Fibroblast of mammary gland (primary cell): ENCODE measurements around the gene ILF2.
A peak's percentile ranks its signal among the peaks of the same experiment; 100 is the strongest.

ENCODE experiments used
- DNase-seq: peaks from one replicate; pipeline ENCODE4 v3.0.0-alpha.2; 2010; ENCODE audit warnings: low read depth
- H3K4me3 ChIP-seq: 2 replicates; pipeline ENCODE4 v1.5.1; 2011; ENCODE audit warnings: low read depth, mild to moderate bottlenecking, low read length, moderate library complexity; ENCODE audit not compliant: control insufficient read depth
- TF ChIP-seq, protein P1 (sequence below): conservative IDR thresholded peaks from 2 replicates; pipeline ENCODE4 v1.5.1; 2011; ENCODE audit warnings: low read depth, low read length, inconsistent platforms; ENCODE audit not compliant: control insufficient read depth, insufficient read depth

ILF2 gene

GRCh38 chr1:153659175-153659534, 11.6 kb downstream of the ILF2 start:
- DNase-seq = no peak
- TF ChIP-seq, protein P1, sequence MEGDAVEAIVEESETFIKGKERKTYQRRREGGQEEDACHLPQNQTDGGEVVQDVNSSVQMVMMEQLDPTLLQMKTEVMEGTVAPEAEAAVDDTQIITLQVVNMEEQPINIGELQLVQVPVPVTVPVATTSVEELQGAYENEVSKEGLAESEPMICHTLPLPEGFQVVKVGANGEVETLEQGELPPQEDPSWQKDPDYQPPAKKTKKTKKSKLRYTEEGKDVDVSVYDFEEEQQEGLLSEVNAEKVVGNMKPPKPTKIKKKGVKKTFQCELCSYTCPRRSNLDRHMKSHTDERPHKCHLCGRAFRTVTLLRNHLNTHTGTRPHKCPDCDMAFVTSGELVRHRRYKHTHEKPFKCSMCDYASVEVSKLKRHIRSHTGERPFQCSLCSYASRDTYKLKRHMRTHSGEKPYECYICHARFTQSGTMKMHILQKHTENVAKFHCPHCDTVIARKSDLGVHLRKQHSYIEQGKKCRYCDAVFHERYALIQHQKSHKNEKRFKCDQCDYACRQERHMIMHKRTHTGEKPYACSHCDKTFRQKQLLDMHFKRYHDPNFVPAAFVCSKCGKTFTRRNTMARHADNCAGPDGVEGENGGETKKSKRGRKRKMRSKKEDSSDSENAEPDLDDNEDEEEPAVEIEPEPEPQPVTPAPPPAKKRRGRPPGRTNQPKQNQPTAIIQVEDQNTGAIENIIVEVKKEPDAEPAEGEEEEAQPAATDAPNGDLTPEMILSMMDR = no peak
- peak overlapping the region; percentile 90 for H3K4me3 ChIP-seq

- H3K4me3 ChIP-seq = peak within 1 kb of the TSS; percentile 90
- TF ChIP-seq, protein P1 = no peak
- peak; percentile 82 for DNase-seq
These were observed 12.2 kb downstream of the ILF2 start, which contains the start of gene SNAPIN for GRCh38 chr1:153658400-153659174. Gene SNAPIN, plus strand, starts transcription at chr1:153658703. Its CDS starts 41 bp downstream, at chr1:153658744.

DNA sequence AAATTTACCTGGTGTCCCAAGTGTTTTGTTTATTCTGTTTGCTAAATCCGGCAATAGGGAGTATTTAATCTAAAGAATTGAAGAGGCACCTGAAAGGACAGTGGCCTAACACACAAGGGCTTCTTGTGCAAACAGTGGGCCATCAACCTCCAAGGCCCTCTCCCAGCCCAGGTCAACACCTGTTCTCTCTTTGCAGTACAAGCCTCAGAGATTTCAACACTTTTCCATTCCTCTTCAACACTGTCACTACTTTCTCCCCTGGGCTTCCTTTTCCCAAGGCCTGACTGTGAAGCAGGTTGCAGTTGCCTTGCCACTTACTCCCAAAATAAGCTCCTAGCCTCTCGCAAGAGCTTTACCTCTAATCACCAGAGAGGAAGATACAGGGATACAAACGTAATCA, 15.5 kb downstream of the ILF2 start:
- H3K4me3 ChIP-seq = no peak overlapping the region
- TF ChIP-seq, protein P1 = no peak
- DNase-seq = no peak

GRCh38 chr1:153652805-153653500, 17.8 kb downstream of the ILF2 start:
- peak; percentile 53 for DNase-seq
- TF ChIP-seq, protein P1 = no peak

GRCh38 chr1:153651771-153652170, 19.0 kb downstream of the ILF2 start:
- DNase-seq = no peak
- no peak overlapping the region for H3K4me3 ChIP-seq
- TF ChIP-seq, protein P1 = no peak

More at GRCh38 chr1:153652805-153653500, 17.8 kb downstream of the ILF2 start:
- H3K4me3 ChIP-seq = no peak overlapping the region

GRCh38 chr1:153649863-153650235, 20.9 kb downstream of the ILF2 start:
- no peak overlapping the region for H3K4me3 ChIP-seq
- TF ChIP-seq, protein P1 = no peak
- DNase-seq = no peak
